CD14-positive monocyte (primary cell): ENCODE data around the gene RSPH1. TPM values are rescaled to one million over a fixed set of nuclear protein-coding genes. Genes with fewer than 3 reads are reported as not detected.
A peak's percentile ranks its signal among the peaks of the same experiment; 100 is the strongest.

ENCODE experiments used
- DNase-seq, 3 donors: peaks; one replicate each; pipeline ENCODE4 v3.0.0-alpha.2; 2011 to 2022
- H2AFZ ChIP-seq: 2 replicates; pipeline ENCODE4 v1.6.0; 2012; ENCODE audit warnings: mild to moderate bottlenecking, low read depth, low read length, inconsistent platforms; ENCODE audit not compliant: insufficient read depth, poor library complexity, severe bottlenecking
- H3K27ac ChIP-seq, 2 donors: 1 replicate in 1 of 2; 2 replicates in 1 of 2; pipeline ENCODE4 v1.5.1; 2012 to 2013; ENCODE audit warnings: low read length in 2 of 2, control low read depth in 1 of 2, inconsistent platforms in 1 of 2, low read depth in 1 of 2, mild to moderate bottlenecking in 1 of 2
- H3K27me3 ChIP-seq, 2 donors: one replicate each; pipeline versions ENCODE4 v1.6.0 to v1.6.1; 2011 to 2013; ENCODE audit warnings: low read length in 2 of 2; ENCODE audit not compliant: control insufficient read depth in 2 of 2, insufficient read depth in 2 of 2
- H3K36me3 ChIP-seq, 2 donors: replicated peaks in 1 of 2; 1 replicate in 1 of 2; 2 replicates in 1 of 2; pipeline versions ENCODE4 v1.5.1 to v1.6.1; 2012 to 2013; ENCODE audit warnings: low read length in 2 of 2, control low read depth in 1 of 2, inconsistent platforms in 1 of 2, mild to moderate bottlenecking in 1 of 2; ENCODE audit not compliant: insufficient read depth in 2 of 2, control insufficient read depth in 1 of 2
- H3K4me1 ChIP-seq, 2 donors: 1 replicate in 1 of 2; 2 replicates in 1 of 2; pipeline versions ENCODE4 v1.5.1 to v1.6.1; 2012 to 2013; ENCODE audit warnings: low read length in 2 of 2, control low read depth in 1 of 2, inconsistent platforms in 1 of 2, mild to moderate bottlenecking in 1 of 2, moderate library complexity in 1 of 2; ENCODE audit not compliant: insufficient read depth in 2 of 2, control insufficient read depth in 1 of 2
- H3K4me2 ChIP-seq: replicated peaks from 2 replicates; pipeline ENCODE3; 2012; ENCODE audit warnings: low read length, moderate library complexity, mild to moderate bottlenecking; ENCODE audit not compliant: poor library complexity, severe bottlenecking; ENCODE audit errors: extremely low read depth
- H3K4me3 ChIP-seq, 3 experiments: fragments of 200-600 bp in 1 of 3; sonication (generic) in 1 of 3; replicated peaks in 1 of 3; 1 replicate in 2 of 3; 2 replicates in 1 of 3; pipeline ENCODE4 v1.5.1; 2011 to 2013; ENCODE audit warnings: low read length in 3 of 3, mild to moderate bottlenecking in 3 of 3, control low read depth in 2 of 3, low read depth in 2 of 3, inconsistent platforms in 1 of 3, moderate library complexity in 1 of 3
- H3K79me2 ChIP-seq: 2 replicates; pipeline ENCODE4 v1.6.0; 2012; ENCODE audit warnings: mild to moderate bottlenecking, control low read depth, inconsistent platforms, low read length, moderate library complexity; ENCODE audit not compliant: insufficient read depth
- H3K9ac ChIP-seq: 2 replicates; pipeline ENCODE4 v1.6.0; 2017; ENCODE audit warnings: low read length, mild to moderate bottlenecking; ENCODE audit not compliant: insufficient read depth, poor library complexity, severe bottlenecking
- H3K9me3 ChIP-seq, 2 donors: replicated peaks in 1 of 2; 1 replicate in 1 of 2; 2 replicates in 1 of 2; pipeline versions ENCODE4 v1.5.1 to v1.6.1; 2012 to 2013; ENCODE audit warnings: low read length in 2 of 2, control low read depth in 1 of 2; ENCODE audit not compliant: control insufficient read depth in 1 of 2, insufficient read depth in 1 of 2
- H4K20me1 ChIP-seq: 2 replicates; pipeline ENCODE4 v1.6.0; 2012; ENCODE audit warnings: mild to moderate bottlenecking, low read length, control low read depth, moderate library complexity; ENCODE audit not compliant: insufficient read depth
- H3K27ac Mint-ChIP-seq, 7 donors: one replicate each; pipeline ENCODE4 v1.8.0; 2020; ENCODE audit warnings: mild to moderate bottlenecking in 7 of 7, mixed read lengths in 7 of 7, moderate library complexity in 6 of 7, inconsistent platforms in 2 of 7
- H3K27me3 Mint-ChIP-seq, 3 donors: one replicate each; pipeline ENCODE4 v1.8.0; 2021 to 2022; ENCODE audit warnings: low read depth in 3 of 3, mild to moderate bottlenecking in 3 of 3, mixed read lengths in 3 of 3, moderate library complexity in 3 of 3, inconsistent platforms in 1 of 3
- H3K36me3 Mint-ChIP-seq, 2 donors: one replicate each; pipeline ENCODE4 v1.8.0; 2020; ENCODE audit warnings: mixed read lengths in 2 of 2, inconsistent platforms in 1 of 2, mild to moderate bottlenecking in 1 of 2
- H3K4me1 Mint-ChIP-seq: one replicate; pipeline ENCODE4 v1.8.0; 2020; ENCODE audit warnings: mild to moderate bottlenecking, mixed read lengths
- H3K4me3 Mint-ChIP-seq, 2 donors: one replicate each; pipeline ENCODE4 v1.8.0; 2020; ENCODE audit warnings: mild to moderate bottlenecking in 2 of 2, mixed read lengths in 2 of 2, moderate library complexity in 1 of 2
- H3K9me3 Mint-ChIP-seq, 7 donors: one replicate each; pipeline ENCODE4 v1.8.0; 2020 to 2022; ENCODE audit warnings: mixed read lengths in 7 of 7, mild to moderate bottlenecking in 6 of 7, moderate library complexity in 6 of 7, inconsistent platforms in 2 of 7
- WGBS: methylation state at CpG from one replicate; pipeline ENCODE4 v1.1.5; 2013; ENCODE audit warnings: missing lambda C conversion rate; ENCODE audit not compliant: insufficient coverage; 5-methylcytosine and 5-hydroxymethylcytosine counted together
- intact Hi-C, 2 donors: fragments of 100-400 bp; cut with micrococcal nuclease; formaldehyde crosslinking; loops; one replicate each; pipeline versions ENCODE4 v1.15.0 to v1.15.1; 2023
- polyA plus RNA-seq, 3 donors: library from polyadenylated mRNA; depleted of rRNA in 1 of 3; unstranded in 2 of 3; stranded (reverse) in 1 of 3; fragments of 300-500 nt in 2 of 3; fragments of >200 nt in 1 of 3; fragmentation: Illumina TruSeq in 2 of 3; gene quantifications; 1 replicate in 2 of 3; 2 replicates in 1 of 3; pipeline ENCODE4 v1.2.3, GENCODE V29; 2012 to 2021
- TF ChIP-seq, protein P1 (sequence below): fragments of 200-600 bp; IDR thresholded peaks from one replicate; pipeline ENCODE4 v1.8.0; 2022; ENCODE audit warnings: antibody characterized with exemption, mild to moderate bottlenecking

Gene RSPH1
- polyA plus RNA-seq, 3 donors: 0.03 TPM; not detected in 2

DNA sequence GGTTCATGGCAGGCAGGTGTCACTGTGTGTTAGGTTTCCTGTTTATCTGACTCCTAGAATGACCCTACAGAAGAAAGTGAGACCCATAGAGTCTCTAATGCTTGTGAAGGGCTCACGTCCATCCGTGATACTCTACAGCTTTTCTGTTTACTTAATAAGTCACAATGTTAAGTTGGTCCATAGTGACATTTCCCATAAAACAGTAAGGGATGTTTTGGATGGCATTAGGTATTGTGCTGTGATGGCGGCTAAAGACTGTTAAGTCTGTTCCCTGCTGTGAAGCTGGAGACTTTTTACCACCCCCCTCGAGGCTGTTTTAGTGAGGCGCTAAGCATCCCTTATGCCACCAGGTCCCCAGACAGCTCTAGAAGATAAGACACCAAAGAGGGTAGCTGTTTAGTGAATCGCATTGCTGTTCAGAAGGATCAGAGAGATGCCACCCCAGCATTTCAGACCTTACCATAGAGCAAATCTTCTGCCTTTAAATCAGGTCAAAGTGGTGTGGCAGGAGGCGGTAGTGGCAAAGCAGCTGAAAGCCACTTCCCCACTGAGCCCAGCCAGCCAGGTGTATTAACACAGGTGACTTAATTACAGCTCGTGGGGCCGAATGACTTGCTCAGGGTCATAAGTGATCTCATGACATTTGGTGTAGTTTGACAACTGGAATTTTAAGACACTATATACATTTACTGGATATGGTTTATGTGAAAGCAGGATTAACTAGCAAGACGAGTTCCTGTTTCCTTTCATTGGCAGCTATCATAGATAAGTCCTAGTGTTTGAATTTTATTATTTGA is 42.7 kb upstream of the RSPH1 start:
- Mint-ChIP-seq H3K4me1 (peaks cover 14% of the 10 kb centered on the region), H3K27me3 (no peaks in the 10 kb centered on the region), H3K9me3 (peaks cover 0 to 1% (median 0%) of the 10 kb centered on the region in 7 donors), H3K36me3 (peaks cover 63 to 65% of the 10 kb centered on the region in 2 donors), H3K27ac (no peak overlapping the region), H3K4me3 (no peak overlapping the region)
- 100% methylated on average over 1 of the region's 10 CpGs for WGBS
- no peak overlapping the region for H3K27ac ChIP-seq
- H4K20me1 ChIP-seq: no peaks in the 10 kb centered on the region
- intact Hi-C loops: no loop called here
- H3K4me3 ChIP-seq: no peak overlapping the region
- peaks cover 12 to 15% of the 10 kb centered on the region in 2 donors for H3K4me1 ChIP-seq
- no peak for DNase-seq
- H3K27me3 ChIP-seq: no peaks in the 10 kb centered on the region
- H3K4me2 ChIP-seq: no peak overlapping the region
- H2AFZ ChIP-seq: no peak overlapping the region
- TF ChIP-seq, protein P1, sequence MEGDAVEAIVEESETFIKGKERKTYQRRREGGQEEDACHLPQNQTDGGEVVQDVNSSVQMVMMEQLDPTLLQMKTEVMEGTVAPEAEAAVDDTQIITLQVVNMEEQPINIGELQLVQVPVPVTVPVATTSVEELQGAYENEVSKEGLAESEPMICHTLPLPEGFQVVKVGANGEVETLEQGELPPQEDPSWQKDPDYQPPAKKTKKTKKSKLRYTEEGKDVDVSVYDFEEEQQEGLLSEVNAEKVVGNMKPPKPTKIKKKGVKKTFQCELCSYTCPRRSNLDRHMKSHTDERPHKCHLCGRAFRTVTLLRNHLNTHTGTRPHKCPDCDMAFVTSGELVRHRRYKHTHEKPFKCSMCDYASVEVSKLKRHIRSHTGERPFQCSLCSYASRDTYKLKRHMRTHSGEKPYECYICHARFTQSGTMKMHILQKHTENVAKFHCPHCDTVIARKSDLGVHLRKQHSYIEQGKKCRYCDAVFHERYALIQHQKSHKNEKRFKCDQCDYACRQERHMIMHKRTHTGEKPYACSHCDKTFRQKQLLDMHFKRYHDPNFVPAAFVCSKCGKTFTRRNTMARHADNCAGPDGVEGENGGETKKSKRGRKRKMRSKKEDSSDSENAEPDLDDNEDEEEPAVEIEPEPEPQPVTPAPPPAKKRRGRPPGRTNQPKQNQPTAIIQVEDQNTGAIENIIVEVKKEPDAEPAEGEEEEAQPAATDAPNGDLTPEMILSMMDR: no peak
- no peak overlapping the region for H3K9ac ChIP-seq
- H3K9me3 ChIP-seq: no peaks in the 10 kb centered on the region
- no peaks in the 10 kb centered on the region for H3K79me2 ChIP-seq
- peaks cover 28 to 86% of the 10 kb centered on the region in 2 donors for H3K36me3 ChIP-seq

DNA sequence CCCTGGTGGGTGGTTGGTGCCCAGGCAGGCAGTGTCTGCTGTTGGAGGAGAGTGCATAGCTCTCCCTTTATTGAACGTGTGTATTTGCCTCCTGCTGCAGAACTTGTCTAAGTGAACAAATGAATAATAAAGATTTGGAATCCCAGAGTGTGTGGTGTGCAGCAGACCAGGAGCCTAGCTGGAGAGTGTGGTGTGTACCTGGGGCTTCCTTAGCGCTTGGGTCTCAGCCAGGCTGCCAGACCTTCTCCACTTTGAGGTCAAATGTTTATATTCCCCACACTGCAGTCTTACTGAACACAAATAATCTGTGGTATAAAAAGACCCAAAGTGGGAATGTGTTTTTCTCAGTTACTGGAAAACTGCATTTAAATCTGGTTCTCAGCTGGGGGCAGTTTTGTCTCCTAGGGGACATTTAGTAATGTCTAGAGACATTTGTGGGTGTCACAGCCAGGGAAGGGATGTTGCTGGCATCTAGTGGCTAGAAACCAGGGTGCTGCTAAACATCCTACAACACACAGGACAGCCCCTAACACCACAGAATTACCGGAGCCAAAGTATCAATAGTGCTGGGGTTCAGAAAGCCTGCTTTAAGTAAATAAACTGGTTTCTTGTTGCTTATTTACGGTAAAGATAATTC is 41.2 kb upstream of the RSPH1 start:
- Mint-ChIP-seq H3K4me1 (peaks cover 28% of the 10 kb centered on the region), H3K27me3 (no peaks in the 10 kb centered on the region), H3K4me3 (no peak overlapping the region), H3K36me3 (peaks cover 53 to 56% of the 10 kb centered on the region in 2 donors), H3K9me3 (peaks cover 0 to 1% (median 0%) of the 10 kb centered on the region in 7 donors), H3K27ac (peak overlapping the region in 2 of 7 donors; percentile 6 to 46)
- TF ChIP-seq, protein P1: no peak
- Histone ChIP-seq H3K9ac (no peak overlapping the region), H4K20me1 (no peaks in the 10 kb centered on the region), H3K4me3 (no peak overlapping the region), H3K4me1 (peaks cover 25 to 29% of the 10 kb centered on the region in 2 donors), H3K27ac (no peak overlapping the region), H3K9me3 (no peaks in the 10 kb centered on the region), H2AFZ (no peak overlapping the region), H3K4me2 (no peak overlapping the region), H3K27me3 (no peaks in the 10 kb centered on the region), H3K79me2 (no peaks in the 10 kb centered on the region), H3K36me3 (peaks cover 19 to 72% of the 10 kb centered on the region in 2 donors)
- no peak for DNase-seq
- WGBS: 50% methylated on average over 1 of the region's 4 CpGs
- intact Hi-C loops: no loop called here
